ENCODE measurements around the gene PDGFRB.

Gene PDGFRB

DNA sequence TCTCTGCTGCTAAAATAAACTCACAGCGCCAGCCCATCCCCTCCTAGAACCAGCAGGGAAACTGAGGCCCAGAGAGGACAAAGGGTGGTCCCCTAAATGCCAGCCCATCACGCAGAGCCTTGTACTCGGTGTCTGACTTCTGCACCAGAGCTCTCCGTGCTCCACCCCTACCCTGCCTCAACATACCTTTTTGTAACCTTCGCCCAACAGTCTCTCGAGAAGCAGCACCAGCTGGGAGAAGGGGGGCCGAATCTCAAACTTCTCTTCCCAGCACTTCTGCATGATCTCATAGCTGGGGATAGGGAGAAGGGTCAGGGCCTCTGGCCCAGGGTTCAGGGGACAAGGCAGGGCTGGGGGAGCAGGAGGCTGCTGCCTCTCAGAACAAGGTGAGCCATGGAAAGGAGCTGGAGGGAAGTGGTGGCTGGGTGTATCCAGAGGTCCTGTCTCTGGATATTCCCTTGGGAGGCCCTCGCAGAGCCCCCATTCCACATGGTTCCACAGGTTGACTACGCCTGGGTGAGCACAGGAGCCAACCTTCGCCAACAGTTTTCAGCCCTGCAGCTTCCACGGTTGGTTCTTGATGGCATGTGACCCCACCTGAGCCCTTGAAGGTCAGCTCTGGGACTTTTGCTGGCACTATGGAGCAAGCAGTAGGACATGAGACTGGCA is 37.0 kb downstream of the PDGFRB start:
- H3K4me3 ChIP-seq (ENCODE audit: low read depth, low read length): no peak overlapping the region
- TF ChIP-seq, protein P1, sequence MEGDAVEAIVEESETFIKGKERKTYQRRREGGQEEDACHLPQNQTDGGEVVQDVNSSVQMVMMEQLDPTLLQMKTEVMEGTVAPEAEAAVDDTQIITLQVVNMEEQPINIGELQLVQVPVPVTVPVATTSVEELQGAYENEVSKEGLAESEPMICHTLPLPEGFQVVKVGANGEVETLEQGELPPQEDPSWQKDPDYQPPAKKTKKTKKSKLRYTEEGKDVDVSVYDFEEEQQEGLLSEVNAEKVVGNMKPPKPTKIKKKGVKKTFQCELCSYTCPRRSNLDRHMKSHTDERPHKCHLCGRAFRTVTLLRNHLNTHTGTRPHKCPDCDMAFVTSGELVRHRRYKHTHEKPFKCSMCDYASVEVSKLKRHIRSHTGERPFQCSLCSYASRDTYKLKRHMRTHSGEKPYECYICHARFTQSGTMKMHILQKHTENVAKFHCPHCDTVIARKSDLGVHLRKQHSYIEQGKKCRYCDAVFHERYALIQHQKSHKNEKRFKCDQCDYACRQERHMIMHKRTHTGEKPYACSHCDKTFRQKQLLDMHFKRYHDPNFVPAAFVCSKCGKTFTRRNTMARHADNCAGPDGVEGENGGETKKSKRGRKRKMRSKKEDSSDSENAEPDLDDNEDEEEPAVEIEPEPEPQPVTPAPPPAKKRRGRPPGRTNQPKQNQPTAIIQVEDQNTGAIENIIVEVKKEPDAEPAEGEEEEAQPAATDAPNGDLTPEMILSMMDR (IDR thresholded peaks at IDR 0.05; ENCODE audit: insufficient read depth, low read depth, low read length, missing control alignments): no peak
- no peak for DNase-seq (ENCODE audit: low read depth)

DNA sequence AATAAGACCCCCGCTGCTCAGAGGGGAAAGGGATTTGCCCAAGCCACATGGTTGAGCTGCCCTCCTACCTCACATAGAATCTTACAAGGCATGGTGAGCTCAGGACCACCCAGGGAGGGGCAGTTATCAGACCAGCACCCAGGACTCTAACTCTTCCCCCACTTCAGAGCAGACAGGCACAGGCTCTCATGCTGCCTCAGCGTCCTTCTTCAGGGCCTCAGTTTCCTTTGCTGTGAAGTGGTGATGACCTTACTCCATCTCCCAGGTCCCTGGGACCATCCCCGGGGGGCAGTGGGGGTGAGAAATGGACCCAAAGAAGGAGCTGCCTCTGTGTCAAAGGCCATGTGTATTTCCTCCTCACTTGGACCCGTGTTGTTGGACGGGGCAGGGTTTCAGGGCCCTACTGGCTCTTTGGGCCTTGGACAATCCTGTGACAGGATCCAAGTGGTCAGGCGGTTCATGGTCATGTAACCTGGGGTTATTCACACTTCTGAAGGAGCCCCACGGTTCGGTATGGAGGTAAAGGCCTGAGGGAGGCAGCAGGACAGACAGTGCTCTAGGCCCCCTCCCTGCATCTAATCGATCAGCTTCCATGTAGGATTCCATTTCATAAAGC is 37.6 kb downstream of the PDGFRB start:
- H3K4me3 ChIP-seq (ENCODE audit: low read depth, low read length): no peak overlapping the region
- TF ChIP-seq, protein P1 (IDR thresholded peaks at IDR 0.05; ENCODE audit: insufficient read depth, low read depth, low read length, missing control alignments): no peak
- DNase-seq (ENCODE audit: low read depth): no peak

DNA sequence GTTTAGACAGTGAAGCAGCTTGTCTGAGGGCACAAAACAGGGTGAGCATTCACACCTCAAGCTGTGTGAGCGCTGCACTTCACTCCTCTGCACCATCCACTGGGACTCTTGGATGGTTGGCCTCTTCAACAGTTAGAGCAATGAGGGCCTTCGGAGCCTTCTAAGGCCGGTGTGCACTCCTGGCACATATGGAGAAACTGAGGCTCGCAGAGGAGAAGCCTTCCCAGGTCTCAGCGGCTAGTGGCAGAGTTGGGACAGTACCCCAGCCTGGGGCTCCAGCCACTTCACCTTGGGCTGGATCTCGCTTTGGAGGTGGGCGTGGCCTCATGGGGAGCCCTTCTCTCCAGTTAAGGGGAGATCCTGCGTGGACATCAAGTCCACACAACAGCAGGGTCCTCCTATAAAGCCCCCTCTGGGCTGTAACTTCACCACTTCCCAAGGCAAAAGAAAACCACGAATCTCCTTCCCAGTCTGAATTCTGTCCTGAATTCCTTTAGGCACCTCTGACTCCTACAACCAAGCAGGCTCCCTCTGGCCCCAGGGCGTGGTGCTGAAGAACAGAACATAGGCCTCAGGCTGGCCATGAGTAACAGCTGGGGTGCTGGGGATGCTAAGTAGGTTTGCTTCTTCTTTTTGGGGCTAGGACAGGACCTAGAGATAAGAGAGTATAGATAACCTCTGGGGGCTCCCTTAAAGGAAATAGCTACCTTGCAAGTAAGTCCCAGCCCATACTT is 38.8 kb downstream of the PDGFRB start:
- H3K4me3 ChIP-seq (ENCODE audit: low read depth, low read length): no peak overlapping the region
- TF ChIP-seq, protein P1 (IDR thresholded peaks at IDR 0.05; ENCODE audit: insufficient read depth, low read depth, low read length, missing control alignments): no peak
- DNase-seq (ENCODE audit: low read depth): no peak

DNA sequence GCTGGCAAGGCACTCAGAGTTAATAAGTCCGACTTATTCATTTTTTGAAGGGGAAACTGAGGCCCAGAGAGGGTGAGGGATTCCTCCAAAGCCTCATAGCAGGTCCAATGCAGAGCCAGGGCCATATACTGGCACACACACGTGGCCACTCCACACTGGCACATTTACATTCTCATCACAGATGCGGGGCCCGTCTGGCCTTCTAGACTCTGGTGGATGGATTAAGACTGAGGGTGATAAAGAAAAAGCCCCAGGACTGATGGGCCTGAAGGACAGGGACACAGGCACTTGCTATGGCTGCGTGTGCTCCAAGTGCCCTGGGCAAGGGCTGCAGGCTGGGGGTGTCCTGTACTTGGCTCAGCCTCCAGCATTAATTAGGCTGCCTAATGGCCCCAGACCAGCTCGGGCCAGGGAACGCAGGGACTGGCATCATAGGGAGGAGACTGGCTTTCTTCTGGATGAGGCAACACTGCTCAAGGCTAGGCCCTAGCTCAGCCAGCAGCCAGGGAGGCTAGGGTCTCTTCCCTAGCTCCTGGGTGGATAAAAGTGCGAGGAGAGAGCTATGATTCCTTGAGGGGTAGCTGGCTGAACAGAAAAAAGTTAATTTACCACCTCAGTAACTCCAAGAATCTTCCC is 40.8 kb downstream of the PDGFRB start:
- DNase-seq (ENCODE audit: low read depth): no peak
- no peak overlapping the region for H3K4me3 ChIP-seq (ENCODE audit: low read depth, low read length)
- TF ChIP-seq, protein P1 (IDR thresholded peaks at IDR 0.05; ENCODE audit: insufficient read depth, low read depth, low read length, missing control alignments): no peak

DNA sequence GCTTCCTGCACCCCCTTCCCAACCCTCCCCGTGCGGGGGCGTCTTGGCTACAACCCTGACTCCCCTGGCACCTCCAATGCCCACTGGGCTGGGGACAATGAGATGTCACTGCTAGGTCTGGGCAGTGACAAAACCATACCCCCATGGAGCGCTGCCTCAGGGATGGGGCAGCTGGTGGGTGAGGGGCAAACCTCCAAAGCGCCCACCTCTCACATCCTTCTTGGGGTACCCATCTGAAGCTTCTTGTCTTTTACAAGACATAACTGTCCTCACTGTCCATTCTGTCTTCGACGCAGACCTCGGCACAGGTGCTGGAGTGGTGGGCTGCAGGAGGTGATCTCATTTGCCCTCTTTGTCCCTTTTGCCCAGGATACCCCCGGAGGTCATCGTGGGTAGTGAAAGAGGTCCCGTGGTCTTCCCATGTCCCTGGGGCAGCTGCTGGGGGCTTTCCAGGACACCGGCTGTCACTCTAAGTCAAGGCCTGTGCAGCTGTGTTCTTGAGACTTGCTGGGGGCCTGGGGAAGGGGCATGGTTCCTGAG is 41.5 kb downstream of the PDGFRB start:
- no peak for DNase-seq (ENCODE audit: low read depth)
- TF ChIP-seq, protein P1 (IDR thresholded peaks at IDR 0.05; ENCODE audit: insufficient read depth, low read depth, low read length, missing control alignments): no peak
- no peak overlapping the region for H3K4me3 ChIP-seq (ENCODE audit: low read depth, low read length)

DNA sequence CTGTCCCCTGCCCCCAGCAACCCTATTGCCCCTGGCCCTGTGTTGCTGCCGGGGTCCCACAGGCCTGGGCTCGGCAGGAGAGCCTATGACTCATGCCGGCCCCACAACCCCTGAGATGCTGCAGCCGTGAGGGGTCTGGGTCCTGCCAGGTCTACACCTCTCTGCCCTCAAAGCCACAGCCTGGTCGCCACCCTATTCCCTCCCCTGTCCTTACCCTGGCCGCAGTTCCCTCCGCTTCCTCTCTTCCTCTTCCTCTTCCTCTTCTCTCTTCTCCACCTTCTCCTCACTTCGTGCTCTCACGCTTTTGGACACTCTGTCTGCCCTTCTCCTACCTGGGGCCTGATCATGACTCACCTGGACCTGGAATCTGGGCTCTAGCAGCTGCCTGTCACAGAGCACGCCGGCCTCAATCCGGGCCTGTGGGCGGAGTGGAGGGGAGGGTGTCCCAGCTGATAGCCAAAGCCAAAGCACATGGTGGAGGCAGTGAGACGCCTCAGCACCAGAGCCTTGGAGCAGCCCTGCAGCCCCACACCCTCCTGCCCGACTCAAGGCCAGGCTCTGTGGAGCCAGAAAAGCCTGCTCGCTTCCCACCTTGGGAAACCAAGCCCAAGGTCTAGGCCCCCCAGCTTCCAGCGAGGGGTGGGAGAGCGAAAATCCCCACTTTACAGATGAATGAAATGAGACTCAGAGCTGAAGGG is 42.4 kb downstream of the PDGFRB start:
- no peak for DNase-seq (ENCODE audit: low read depth)
- TF ChIP-seq, protein P1 (IDR thresholded peaks at IDR 0.05; ENCODE audit: insufficient read depth, low read depth, low read length, missing control alignments): no peak
- H3K4me3 ChIP-seq (ENCODE audit: low read depth, low read length): no peak overlapping the region
